AG09309 (cell line): ENCODE data around the gene SLC34A1.
A peak's percentile ranks its signal among the peaks of the same experiment; 100 is the strongest.

Experiments used
- DNase-seq: peaks from one replicate; pipeline ENCODE4 v3.0.0-alpha.2; 2010; ENCODE audit warnings: low read depth
- H3K4me3 ChIP-seq: 2 replicates; pipeline ENCODE4 v1.5.1; 2011; ENCODE audit warnings: mild to moderate bottlenecking, low read depth, low read length, moderate library complexity; ENCODE audit not compliant: control insufficient read depth
- TF ChIP-seq, protein P1 (sequence below): IDR thresholded peaks from 2 replicates; pipeline ENCODE4 v1.5.1; 2011; ENCODE audit warnings: mild to moderate bottlenecking, low read depth, low read length, inconsistent platforms; ENCODE audit not compliant: insufficient read depth, control insufficient read depth; ENCODE audit errors: missing control alignments

SLC34A1 gene

DNA sequence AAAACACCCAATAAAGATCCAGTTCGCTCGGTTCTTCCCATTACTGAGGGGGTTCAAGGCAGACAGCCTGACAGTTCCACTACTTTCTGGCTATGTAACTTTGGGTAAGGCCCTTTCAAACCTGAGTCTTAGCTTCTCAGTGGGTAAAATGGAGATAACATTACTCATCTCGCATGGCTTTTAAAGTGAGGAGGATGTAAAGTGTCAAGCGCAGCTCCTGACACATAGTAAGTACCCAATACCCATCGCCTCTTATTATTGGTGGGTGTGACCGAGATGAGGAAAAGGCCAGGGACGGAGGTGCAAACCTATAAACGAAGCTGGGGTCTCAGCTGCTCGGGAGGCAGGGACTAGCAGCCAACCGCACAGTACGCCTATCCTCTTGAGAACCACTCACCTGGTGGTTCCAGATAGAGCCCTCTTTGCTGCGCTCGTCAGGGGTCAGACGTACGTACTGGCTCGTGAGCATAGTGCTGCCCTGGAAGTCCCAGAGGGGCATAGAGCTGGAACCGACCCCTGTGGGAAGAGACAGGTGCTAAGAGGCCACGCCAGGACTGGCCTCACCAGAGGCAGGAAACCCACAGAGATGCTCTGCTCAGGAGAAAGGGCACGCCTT lies 33.4 kb upstream of the SLC34A1 start:
- no peak for DNase-seq
- TF ChIP-seq, protein P1, sequence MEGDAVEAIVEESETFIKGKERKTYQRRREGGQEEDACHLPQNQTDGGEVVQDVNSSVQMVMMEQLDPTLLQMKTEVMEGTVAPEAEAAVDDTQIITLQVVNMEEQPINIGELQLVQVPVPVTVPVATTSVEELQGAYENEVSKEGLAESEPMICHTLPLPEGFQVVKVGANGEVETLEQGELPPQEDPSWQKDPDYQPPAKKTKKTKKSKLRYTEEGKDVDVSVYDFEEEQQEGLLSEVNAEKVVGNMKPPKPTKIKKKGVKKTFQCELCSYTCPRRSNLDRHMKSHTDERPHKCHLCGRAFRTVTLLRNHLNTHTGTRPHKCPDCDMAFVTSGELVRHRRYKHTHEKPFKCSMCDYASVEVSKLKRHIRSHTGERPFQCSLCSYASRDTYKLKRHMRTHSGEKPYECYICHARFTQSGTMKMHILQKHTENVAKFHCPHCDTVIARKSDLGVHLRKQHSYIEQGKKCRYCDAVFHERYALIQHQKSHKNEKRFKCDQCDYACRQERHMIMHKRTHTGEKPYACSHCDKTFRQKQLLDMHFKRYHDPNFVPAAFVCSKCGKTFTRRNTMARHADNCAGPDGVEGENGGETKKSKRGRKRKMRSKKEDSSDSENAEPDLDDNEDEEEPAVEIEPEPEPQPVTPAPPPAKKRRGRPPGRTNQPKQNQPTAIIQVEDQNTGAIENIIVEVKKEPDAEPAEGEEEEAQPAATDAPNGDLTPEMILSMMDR, result no peak
- peak overlapping the region; percentile 84 for H3K4me3 ChIP-seq

DNA sequence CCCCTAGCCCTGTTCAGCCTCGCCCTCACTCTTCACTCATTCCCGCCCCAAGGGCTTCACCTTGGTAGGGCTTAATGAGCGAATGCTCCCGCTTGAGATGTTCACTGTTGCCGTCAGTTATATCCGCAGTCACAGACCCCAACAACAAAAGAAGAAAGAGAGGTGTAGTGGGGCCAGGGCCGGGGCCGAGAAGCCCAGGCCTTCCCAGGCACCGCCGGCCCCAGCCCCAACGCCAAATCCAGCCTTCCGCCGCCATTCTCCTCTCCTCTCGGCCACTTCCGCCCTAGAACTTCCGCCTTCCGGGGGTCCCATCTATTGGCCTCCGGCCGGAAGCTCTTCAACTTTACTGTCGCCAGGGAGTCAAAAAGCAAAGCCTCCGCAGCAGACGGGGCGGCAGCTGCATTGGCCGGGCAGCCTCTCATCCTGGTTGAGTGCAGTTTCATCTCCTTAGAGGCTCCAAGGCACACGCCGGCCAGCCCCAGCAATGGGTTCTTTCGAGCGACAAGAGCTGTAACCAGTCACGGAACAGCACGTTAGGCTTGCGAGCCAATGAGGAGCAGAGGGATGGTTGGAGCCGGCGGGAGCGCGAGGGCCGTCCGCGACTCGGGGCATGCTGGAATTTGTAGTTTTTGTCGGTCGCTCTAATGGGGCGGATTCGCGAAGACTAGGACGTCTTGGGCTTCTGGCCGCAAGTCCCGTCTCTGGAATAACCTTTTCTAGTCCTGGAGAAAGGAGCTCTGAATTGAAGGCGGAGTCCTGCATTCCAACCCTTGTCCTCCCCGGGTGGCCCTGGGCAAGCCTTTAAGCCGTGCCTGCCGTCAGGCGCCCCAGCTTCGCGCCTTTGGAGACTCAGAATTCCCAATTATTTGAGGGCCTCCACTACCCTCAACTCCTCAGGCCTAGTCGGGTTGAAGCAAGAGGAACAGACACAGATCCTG lies 32.6 kb upstream of the SLC34A1 start, which contains the start of gene LMAN2:
Gene LMAN2 (minus strand): TSS at position 277 of the 938 bp plus-strand sequence. CDS start 21 bp downstream, at position 256.
- H3K4me3 ChIP-seq, result peak within 1 kb of the TSS; percentile 84
- TF ChIP-seq, protein P1, result no peak
- peak; percentile 89 for DNase-seq

- TF ChIP-seq, protein P1, result no peak
- no peak for DNase-seq
- H3K4me3 ChIP-seq, result no peak overlapping the region
Measured at GRCh38 chr5:177353093-177353492, 31.1 kb upstream of the SLC34A1 start.

- no peak for DNase-seq
- TF ChIP-seq, protein P1, result no peak
- H3K4me3 ChIP-seq, result no peak overlapping the region
Measured at GRCh38 chr5:177354256-177354655, 30.0 kb upstream of the SLC34A1 start.

DNA sequence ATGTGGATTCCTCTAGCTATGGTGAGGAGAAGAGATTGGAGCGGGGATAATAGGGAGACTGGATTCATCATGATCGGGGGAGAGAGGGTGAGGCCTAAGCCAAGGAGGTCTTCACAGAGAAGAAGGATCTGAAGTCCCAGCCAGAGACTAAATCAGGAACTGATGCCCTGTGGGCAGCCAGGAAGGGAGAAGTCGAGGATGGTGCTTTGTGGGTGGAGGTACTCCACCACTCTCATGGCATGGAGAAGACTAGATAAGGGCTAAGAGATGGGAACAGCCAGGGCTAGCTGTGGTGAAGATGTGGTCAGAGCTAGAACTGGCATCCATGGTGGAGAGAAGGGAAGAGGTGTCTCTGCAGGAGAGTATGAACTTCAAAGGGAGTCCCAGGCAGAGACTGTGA lies 29.5 kb upstream of the SLC34A1 start:
- TF ChIP-seq, protein P1, result no peak
- DNase-seq, result no peak
- H3K4me3 ChIP-seq, result no peak overlapping the region

GRCh38 chr5:177355162-177355867 lies 28.9 kb upstream of the SLC34A1 start:
- TF ChIP-seq, protein P1, result no peak
- no peak for DNase-seq
- H3K4me3 ChIP-seq, result no peak overlapping the region
